Osteoblast (primary cell): ENCODE results near the gene GIPC2. TPM values are rescaled to one million over a fixed set of nuclear protein-coding genes. Genes with fewer than 3 reads are reported as not detected.
"Not testable (repeated sequence)": the region's sequence is repeated elsewhere in the genome, so short reads cannot be mapped to it uniquely, and the experiment has no call there.

Experiments
- DNase-seq: peaks from one replicate; pipeline ENCODE4 v3.0.0; 2011; ENCODE audit warnings: low spot score, mixed read lengths; ENCODE audit not compliant: insufficient read length; ENCODE audit errors: missing footprints
- H2AFZ ChIP-seq: 2 replicates; pipeline ENCODE4 v1.6.0; 2011; ENCODE audit warnings: mild to moderate bottlenecking, low read length
- H3K27ac ChIP-seq: 2 replicates; pipeline ENCODE4 v1.5.1; 2011; ENCODE audit warnings: mild to moderate bottlenecking, low read depth, low read length, moderate library complexity
- H3K27me3 ChIP-seq: 2 replicates; pipeline ENCODE4 v1.6.0; 2012; ENCODE audit warnings: mild to moderate bottlenecking, control low read depth, inconsistent platforms, low read length, moderate library complexity; ENCODE audit not compliant: insufficient read depth
- H3K36me3 ChIP-seq: 2 replicates; pipeline ENCODE4 v1.5.1; 2011; ENCODE audit warnings: mild to moderate bottlenecking, low read length, control low read depth, moderate library complexity; ENCODE audit not compliant: insufficient read depth
- H3K4me1 ChIP-seq: 2 replicates; pipeline ENCODE4 v1.5.1; 2011; ENCODE audit warnings: mild to moderate bottlenecking, low read length, control low read depth, moderate library complexity; ENCODE audit not compliant: insufficient read depth
- H3K4me2 ChIP-seq: 2 replicates; pipeline ENCODE4 v1.6.0; 2011; ENCODE audit warnings: mild to moderate bottlenecking, low read length; ENCODE audit not compliant: insufficient read depth
- H3K4me3 ChIP-seq: fragments of 200-600 bp; sonication (generic); 3 replicates; pipeline ENCODE4 v1.5.1; 2012; ENCODE audit warnings: mild to moderate bottlenecking, low read length, inconsistent platforms; ENCODE audit not compliant: insufficient read depth
- H3K79me2 ChIP-seq: 2 replicates; pipeline ENCODE4 v1.6.0; 2012; ENCODE audit warnings: mild to moderate bottlenecking, low read length, control low read depth, inconsistent platforms; ENCODE audit not compliant: insufficient read depth
- H3K9me3 ChIP-seq: 2 replicates; pipeline ENCODE4 v1.5.1; 2011; ENCODE audit warnings: low read depth, low read length, control low read depth
- H4K20me1 ChIP-seq: 2 replicates; pipeline ENCODE4 v1.6.0; 2012; ENCODE audit warnings: mild to moderate bottlenecking, low read length, control low read depth; ENCODE audit not compliant: insufficient read depth
- total RNA-seq: library from RNA; depleted of rRNA; stranded (reverse); fragments of >200 nt; gene quantifications from 2 replicates; pipeline ENCODE4 v1.2.3, GENCODE V29; 2012
- TF ChIP-seq, protein P1 (sequence below): IDR thresholded peaks from 2 replicates; pipeline ENCODE4 v1.5.1; 2011; ENCODE audit warnings: mild to moderate bottlenecking, low read depth, low read length, moderate library complexity; ENCODE audit errors: extremely low read depth

Gene GIPC2
- total RNA-seq, 1 donor = 0.36 TPM

- H3K4me1 ChIP-seq = peaks cover 45% of the 10 kb centered on the region
- TF ChIP-seq, protein P1, sequence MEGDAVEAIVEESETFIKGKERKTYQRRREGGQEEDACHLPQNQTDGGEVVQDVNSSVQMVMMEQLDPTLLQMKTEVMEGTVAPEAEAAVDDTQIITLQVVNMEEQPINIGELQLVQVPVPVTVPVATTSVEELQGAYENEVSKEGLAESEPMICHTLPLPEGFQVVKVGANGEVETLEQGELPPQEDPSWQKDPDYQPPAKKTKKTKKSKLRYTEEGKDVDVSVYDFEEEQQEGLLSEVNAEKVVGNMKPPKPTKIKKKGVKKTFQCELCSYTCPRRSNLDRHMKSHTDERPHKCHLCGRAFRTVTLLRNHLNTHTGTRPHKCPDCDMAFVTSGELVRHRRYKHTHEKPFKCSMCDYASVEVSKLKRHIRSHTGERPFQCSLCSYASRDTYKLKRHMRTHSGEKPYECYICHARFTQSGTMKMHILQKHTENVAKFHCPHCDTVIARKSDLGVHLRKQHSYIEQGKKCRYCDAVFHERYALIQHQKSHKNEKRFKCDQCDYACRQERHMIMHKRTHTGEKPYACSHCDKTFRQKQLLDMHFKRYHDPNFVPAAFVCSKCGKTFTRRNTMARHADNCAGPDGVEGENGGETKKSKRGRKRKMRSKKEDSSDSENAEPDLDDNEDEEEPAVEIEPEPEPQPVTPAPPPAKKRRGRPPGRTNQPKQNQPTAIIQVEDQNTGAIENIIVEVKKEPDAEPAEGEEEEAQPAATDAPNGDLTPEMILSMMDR = no peak
- H3K27me3 ChIP-seq = no peaks in the 10 kb centered on the region
These were observed 56.3 kb downstream of the GIPC2 start for GRCh38 chr1:78102082-78102481.

GRCh38 chr1:78102916-78103315 lies 57.1 kb downstream of the GIPC2 start:
- Histone ChIP-seq H3K4me1 (peaks cover 39% of the 10 kb centered on the region), H3K4me3 (no peak overlapping the region), H3K27me3 (no peaks in the 10 kb centered on the region), H3K9me3 (no peaks in the 10 kb centered on the region), H4K20me1 (no peaks in the 10 kb centered on the region), H2AFZ (peak overlapping the region; percentile 7), H3K4me2 (no peak overlapping the region), H3K79me2 (no peaks in the 10 kb centered on the region), H3K36me3 (no peaks in the 10 kb centered on the region), H3K27ac (peak overlapping the region; percentile 96)
- TF ChIP-seq, protein P1 = no peak
- DNase-seq = no peak

More at GRCh38 chr1:78102082-78102481, 56.3 kb downstream of the GIPC2 start:
- H3K36me3 ChIP-seq = no peaks in the 10 kb centered on the region
- H4K20me1 ChIP-seq = no peaks in the 10 kb centered on the region
- peak overlapping the region; percentile 15 for H3K4me3 ChIP-seq
- H3K27ac ChIP-seq = peak overlapping the region; percentile 96
- H3K79me2 ChIP-seq = no peaks in the 10 kb centered on the region
- H3K4me2 ChIP-seq = peak overlapping the region; percentile 53
- peak; percentile 62 for DNase-seq
- H2AFZ ChIP-seq = no peak overlapping the region
- H3K9me3 ChIP-seq = no peaks in the 10 kb centered on the region

GRCh38 chr1:78104322-78104721 lies 58.6 kb downstream of the GIPC2 start:
- peak overlapping the region; percentile 4 for H3K4me2 ChIP-seq
- DNase-seq = peak; percentile 34
- H3K4me3 ChIP-seq = no peak overlapping the region
- no peaks in the 10 kb centered on the region for H3K9me3 ChIP-seq
- H3K27ac ChIP-seq = peak overlapping the region; percentile 96
- H3K4me1 ChIP-seq = peaks cover 39% of the 10 kb centered on the region
- H3K79me2 ChIP-seq = no peaks in the 10 kb centered on the region
- H2AFZ ChIP-seq = no peak overlapping the region
- H3K36me3 ChIP-seq = no peaks in the 10 kb centered on the region
- H3K27me3 ChIP-seq = no peaks in the 10 kb centered on the region
- TF ChIP-seq, protein P1 = no peak
- H4K20me1 ChIP-seq = no peaks in the 10 kb centered on the region

GRCh38 chr1:78109659-78110058 lies 63.9 kb downstream of the GIPC2 start:
- not testable (repeated sequence) for H3K9me3 ChIP-seq, H3K4me1 ChIP-seq, H3K4me2 ChIP-seq, H2AFZ ChIP-seq, H3K79me2 ChIP-seq, H3K27me3 ChIP-seq, H3K4me3 ChIP-seq, H3K27ac ChIP-seq, DNase-seq, H4K20me1 ChIP-seq, H3K36me3 ChIP-seq
